ENCODE measurements around the gene DNMT3A.
A peak's percentile ranks its signal among the peaks of the same experiment; 100 is the strongest.

Gene DNMT3A

GRCh38 chr2:25324251-25324650, 17.5 kb downstream of the DNMT3A start:
- no peak for DNase-seq

- no peak for DNase-seq
Measured at GRCh38 chr2:25323610-25324189, 18.0 kb downstream of the DNMT3A start.

GRCh38 chr2:25323042-25323514, 18.6 kb downstream of the DNMT3A start:
- peak; percentile 58 to 70 for DNase-seq

- peak; percentile 56 to 60 for DNase-seq
Measured at GRCh38 chr2:25322312-25322711, 19.4 kb downstream of the DNMT3A start.

GRCh38 chr2:25320077-25320476, 21.6 kb downstream of the DNMT3A start:
- no peak for DNase-seq

GRCh38 chr2:25316101-25316500, 25.6 kb downstream of the DNMT3A start:
- DNase-seq, result no peak

- DNase-seq, result no peak
Measured at GRCh38 chr2:25315316-25315680, 26.4 kb downstream of the DNMT3A start.

- peak; percentile 92 to 93 for DNase-seq
Measured at GRCh38 chr2:25314514-25315315, 27.0 kb downstream of the DNMT3A start.

GRCh38 chr2:25313711-25314513, 27.8 kb downstream of the DNMT3A start:
- DNase-seq, result no peak

- peak; percentile 56 to 65 for DNase-seq
Measured at GRCh38 chr2:25312958-25313710, 28.6 kb downstream of the DNMT3A start.

- DNase-seq, result no peak
Measured at GRCh38 chr2:25311865-25312575, 29.7 kb downstream of the DNMT3A start.

- no peak for DNase-seq
Measured at GRCh38 chr2:25310965-25311864, 30.5 kb downstream of the DNMT3A start.

GRCh38 chr2:25310709-25310964, 31.1 kb downstream of the DNMT3A start:
- no peak for DNase-seq

- DNase-seq, result peak; percentile 68 to 70
Measured at GRCh38 chr2:25309402-25309801, 32.3 kb downstream of the DNMT3A start.

- DNase-seq, result no peak
Measured at GRCh38 chr2:25308599-25308998, 33.1 kb downstream of the DNMT3A start.

GRCh38 chr2:25307949-25308557, 33.7 kb downstream of the DNMT3A start:
- no peak for DNase-seq

GRCh38 chr2:25306777-25307368, 34.9 kb downstream of the DNMT3A start:
- DNase-seq, result no peak

- no peak for DNase-seq
Measured at GRCh38 chr2:25305775-25306174, 36.0 kb downstream of the DNMT3A start.

GRCh38 chr2:25304826-25305596, 36.7 kb downstream of the DNMT3A start:
- no peak for DNase-seq

- no peak for DNase-seq
Measured at GRCh38 chr2:25304321-25304720, 37.4 kb downstream of the DNMT3A start.
